Ovary (tissue), 9 donors: ENCODE measurements around the gene CERS6. TPM values are rescaled to one million over a fixed set of nuclear protein-coding genes. Genes with fewer than 3 reads are reported as not detected.

ENCODE experiments used
- DNase-seq, 5 donors: peaks; one replicate each; pipeline ENCODE4 v3.0.0-alpha.2; 2019 to 2020
- H3K27ac ChIP-seq, 2 donors: fragments of 200-600 bp; one replicate each; pipeline versions ENCODE4 v1.5.1 to v1.8.0; 2019 to 2022
- H3K27me3 ChIP-seq: fragments of 200-600 bp; one replicate; pipeline ENCODE4 v1.8.0; 2022
- H3K36me3 ChIP-seq: fragments of 200-600 bp; sonication (generic); one replicate; pipeline ENCODE4 v1.5.1; 2019
- H3K4me1 ChIP-seq: one replicate; pipeline ENCODE4 v1.8.1; 2013; ENCODE audit warnings: mild to moderate bottlenecking, moderate library complexity; ENCODE audit not compliant: insufficient read depth
- H3K4me3 ChIP-seq: fragments of 200-600 bp; sonication (generic); one replicate; pipeline ENCODE4 v1.5.1; 2017
- H3K9me3 ChIP-seq, 2 donors: fragments of 200-600 bp in 1 of 2; sonication (generic) in 1 of 2; one replicate each; pipeline versions ENCODE4 v1.5.1 to v1.8.1; 2013 to 2019; ENCODE audit warnings: mild to moderate bottlenecking in 1 of 2, moderate library complexity in 1 of 2
- CTCF ChIP-seq, 3 donors: fragments of 450-650 bp in 2 of 3; fragments of 200-600 bp in 1 of 3; IDR thresholded peaks; one replicate each; pipeline versions ENCODE4 v1.5.1 to v1.8.0; 2016 to 2022; ENCODE audit warnings: antibody characterized with exemption in 3 of 3, mild to moderate bottlenecking in 1 of 3
- EP300 ChIP-seq: sonication (generic); formaldehyde crosslinking; IDR thresholded peaks from one replicate; pipeline ENCODE4 v1.6.1; 2017; ENCODE audit warnings: antibody characterized with exemption
- POLR2A ChIP-seq: fragments of 450-650 bp; IDR thresholded peaks from one replicate; pipeline ENCODE4 v1.6.1; 2017; ENCODE audit warnings: antibody characterized with exemption, mild to moderate bottlenecking, moderate library complexity
- WGBS, 3 donors: extraction: QIAGEN DNeasy Blood & Tissue Kit in 1 of 3; methylation state at CpG; one replicate each; pipeline versions ENCODE4 v1.1.5 to v1.1.7; 2013 to 2017; 5-methylcytosine and 5-hydroxymethylcytosine counted together
- intact Hi-C, 4 donors: fragments of 100-400 bp; cut with DNase I; formaldehyde crosslinking; loops; one replicate each; pipeline versions ENCODE4 v1.11.0 to v1.15.1; 2022 to 2023
- microRNA-seq, 3 donors: library from miRNA; unstranded; fragments of <30 nt; microRNA quantifications; one replicate each; pipeline versions ENCODE4 to v1.2.0, GENCODE V29; 2019 to 2020
- polyA plus RNA-seq, 2 donors: library from polyadenylated mRNA; stranded (reverse); fragments of 200-250 nt in 1 of 2; fragments of 350-450 nt in 1 of 2; fragmentation: Illumina TruSeq in 1 of 2; extraction: RNeasy Lipid Tissue Mini Kit (QIAGEN cat#74804) in 1 of 2; gene quantifications; one replicate each; pipeline ENCODE4 v1.2.3, GENCODE V29; 2013 to 2014
- small RNA-seq: library from RNA; depleted of rRNA; stranded (forward); fragments of <200 nt; gene quantifications from one replicate; pipeline ENCODE3, GENCODE V24; 2016
- total RNA-seq, 7 donors: library from RNA; depleted of rRNA in 2 of 7; stranded (reverse); fragments of >200 nt in 2 of 7; fragmentation: NEBNext Ultra II Directional in 3 of 7; extraction: Animal tissue kit (Norgen Biotek cat#: 25700) in 3 of 7; gene quantifications; one replicate each; pipeline versions ENCODE4 v1.1.0 to v1.2.4, GENCODE V29; 2016 to 2023
- donor health status: DM: no; HTN: no; CAD: no; lungs with moderate emphysema.
- donor health status: DM: no; HTN: no; CAD: no.
- donor health status: Bipolar disorder and iron deficiency.
- donor health status: DM: yes; HTN: yes; CAD: no.
- donor health status: DM: no; HTN: no; CAD: no.
- donor health status: DM: yes; HTN: yes; CAD: no.

CERS6 gene
- total and polyA plus RNA-seq, 9 donors = 11.5 to 30.8 (median 24.9) TPM

GRCh38 chr2:168821577-168821976 is 365.5 kb downstream of the CERS6 start:
- WGBS, 3 donors = 86 to 95% (median 94%) methylated on average over 8 of the region's 8 CpGs
- H3K4me1 ChIP-seq = no peaks in the 10 kb centered on the region
- no peaks in the 10 kb centered on the region for H3K36me3 ChIP-seq
- H3K27me3 ChIP-seq = no peaks in the 10 kb centered on the region
- DNase-seq = no peak
- no peaks in the 10 kb centered on the region for H3K9me3 ChIP-seq
- no peak overlapping the region for H3K27ac ChIP-seq
- no peak overlapping the region for H3K4me3 ChIP-seq
- intact Hi-C loops = no loop called here
- TF ChIP-seq POLR2A (no peak), CTCF (IDR thresholded peaks at IDR 0.05) (no peak), EP300 (no peak)

DNA sequence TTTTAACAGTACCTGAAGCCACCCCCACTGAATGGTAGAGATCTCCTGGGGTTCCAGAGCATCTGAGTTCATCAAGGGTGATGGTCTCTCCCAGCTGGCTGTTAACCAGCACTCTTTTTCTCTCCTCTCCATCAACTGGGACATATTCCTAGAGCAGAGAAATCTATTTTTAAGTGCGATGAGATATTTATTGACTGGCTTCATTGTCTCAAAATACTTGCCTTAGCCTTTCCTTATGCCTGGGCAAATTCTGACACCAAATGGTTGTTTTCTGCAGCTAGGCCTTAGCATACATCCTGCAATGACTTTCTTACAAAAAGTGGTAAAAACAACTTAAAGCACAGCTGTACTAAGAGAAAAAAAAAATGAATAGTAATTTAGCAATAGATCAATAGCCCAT is 365.9 kb downstream of the CERS6 start:
- Histone ChIP-seq H3K4me1 (no peaks in the 10 kb centered on the region), H3K27me3 (no peaks in the 10 kb centered on the region), H3K9me3 (no peaks in the 10 kb centered on the region), H3K4me3 (no peak overlapping the region), H3K27ac (no peak overlapping the region), H3K36me3 (no peaks in the 10 kb centered on the region)
- intact Hi-C loops = no loop called here
- no peak for TF ChIP-seq POLR2A
- TF ChIP-seq EP300 = no peak
- no peak for TF ChIP-seq CTCF (IDR thresholded peaks at IDR 0.05)
- 77 to 84% (median 83%) methylated on average over 1 of the region's 1 CpG for WGBS, 3 donors
- DNase-seq = no peak

Small RNAs within 50 kb of the gene (microRNA-seq; reads per million reads assigned to microRNA genes)
- gene MIR4774 = 0 to 0.18 (median 0) reads per million in 3 donors

Small RNAs within 50 kb of the gene (small RNA-seq; reads per million reads assigned to genes)
- gene MIR4774 (not detected), gene RN7SL813P (not detected), gene RNU6-766P (not detected)

Other genes with a start within 250 kb of the CERS6 start
- gene STK39, start 208.7 kb upstream of the CERS6 start, total RNA-seq = 10 to 100 TPM in 4 of 7 donors, 1 to 10 TPM in 3; 7.6 to 14.1 (median 10.6) TPM
- 10 to 100 TPM in 1 of 2 donors, 1 to 10 TPM in 1; 5.9 to 14.1 TPM for gene STK39, start 208.7 kb upstream of the CERS6 start, polyA plus RNA-seq